Trophoblast cell (in vitro differentiated cells and primary cell): ENCODE data around the gene HPSE2.
"Not testable (repeated sequence)": the region's sequence is repeated elsewhere in the genome, so short reads cannot be mapped to it uniquely, and the experiment has no call there.

Source experiments
- DNase-seq, 2 donors: peaks; one replicate each; pipeline ENCODE4 v3.0.0-alpha.2; 2016
- H2AFZ ChIP-seq: 2 replicates; pipeline ENCODE4 v1.6.1; 2013; ENCODE audit warnings: low read length, moderate library complexity, mild to moderate bottlenecking; ENCODE audit not compliant: insufficient read depth, poor library complexity
- H2AK5ac ChIP-seq: 2 replicates; pipeline ENCODE4 v1.6.1; 2013; ENCODE audit warnings: mild to moderate bottlenecking, low read length
- H2BK120ac ChIP-seq: 2 replicates; pipeline ENCODE4 v1.6.1; 2013; ENCODE audit warnings: low read length, mild to moderate bottlenecking, moderate library complexity; ENCODE audit not compliant: insufficient read depth, poor library complexity
- H2BK12ac ChIP-seq: 2 replicates; pipeline ENCODE4 v1.6.1; 2013; ENCODE audit warnings: mild to moderate bottlenecking, low read length, moderate library complexity
- H2BK5ac ChIP-seq: 2 replicates; pipeline ENCODE4 v1.6.1; 2013; ENCODE audit warnings: low read length, low read depth, moderate library complexity, mild to moderate bottlenecking; ENCODE audit not compliant: poor library complexity
- H3K14ac ChIP-seq: 2 replicates; pipeline ENCODE4 v1.6.1; 2013; ENCODE audit warnings: mild to moderate bottlenecking, low read length
- H3K18ac ChIP-seq: 2 replicates; pipeline ENCODE4 v1.6.1; 2013; ENCODE audit warnings: mild to moderate bottlenecking, low read length
- H3K23ac ChIP-seq: 2 replicates; pipeline ENCODE4 v1.6.1; 2013; ENCODE audit warnings: low read length
- H3K27ac ChIP-seq: 2 replicates; pipeline ENCODE4 v1.5.1; 2013; ENCODE audit warnings: low read depth, mild to moderate bottlenecking, inconsistent platforms, low read length, moderate library complexity
- H3K27me3 ChIP-seq: 2 replicates; pipeline ENCODE4 v1.6.1; 2013; ENCODE audit warnings: inconsistent platforms, mild to moderate bottlenecking, low read length, moderate library complexity; ENCODE audit not compliant: insufficient read depth
- H3K36me3 ChIP-seq, 2 experiments: 1 replicate in 1 of 2; 2 replicates in 1 of 2; pipeline ENCODE4 v1.6.1; 2013; ENCODE audit warnings: low read length in 2 of 2, mild to moderate bottlenecking in 2 of 2, moderate library complexity in 1 of 2; ENCODE audit not compliant: insufficient read depth in 2 of 2, control insufficient read depth in 1 of 2
- H3K4ac ChIP-seq: 2 replicates; pipeline ENCODE4 v1.6.1; 2013; ENCODE audit warnings: low read depth, mild to moderate bottlenecking, low read length, moderate library complexity
- H3K4me1 ChIP-seq, 2 experiments: 1 replicate in 1 of 2; 2 replicates in 1 of 2; pipeline ENCODE4 v1.6.1; 2013; ENCODE audit warnings: low read length in 2 of 2, mild to moderate bottlenecking in 2 of 2, moderate library complexity in 1 of 2; ENCODE audit not compliant: insufficient read depth in 2 of 2, control insufficient read depth in 1 of 2
- H3K4me2 ChIP-seq: 2 replicates; pipeline ENCODE4 v1.6.1; 2013; ENCODE audit warnings: inconsistent platforms, mild to moderate bottlenecking, low read length, moderate library complexity
- H3K4me3 ChIP-seq: 2 replicates; pipeline ENCODE4 v1.5.1; 2013; ENCODE audit warnings: mild to moderate bottlenecking, low read depth, low read length, inconsistent platforms
- H3K79me1 ChIP-seq: one replicate; pipeline ENCODE4 v1.6.1; 2013; ENCODE audit warnings: low read length
- H3K79me2 ChIP-seq: 2 replicates; pipeline ENCODE4 v1.6.1; 2013; ENCODE audit warnings: low read length, mild to moderate bottlenecking; ENCODE audit not compliant: control insufficient read depth, insufficient read depth, poor library complexity
- H3K9ac ChIP-seq: 2 replicates; pipeline ENCODE4 v1.6.1; 2013; ENCODE audit warnings: mild to moderate bottlenecking, low read length
- H3K9me3 ChIP-seq: 2 replicates; pipeline ENCODE4 v1.6.1; 2013; ENCODE audit warnings: low read depth, mild to moderate bottlenecking, control low read depth, inconsistent platforms, low read length; ENCODE audit not compliant: insufficient read depth
- H4K12ac ChIP-seq: 2 replicates; pipeline ENCODE4 v1.6.1; 2013; ENCODE audit warnings: low read depth, mild to moderate bottlenecking, low read length, moderate library complexity
- H4K8ac ChIP-seq: 2 replicates; pipeline ENCODE4 v1.6.1; 2013; ENCODE audit warnings: low read depth, mild to moderate bottlenecking, low read length, moderate library complexity
- H4K91ac ChIP-seq: one replicate; pipeline ENCODE4 v1.6.1; 2013; ENCODE audit warnings: low read depth, mild to moderate bottlenecking, low read length, moderate library complexity
- WGBS: extraction: QIAGEN DNeasy Blood & Tissue Kit; methylation state at CpG from one replicate; pipeline ENCODE4 v1.1.7; 2013; ENCODE audit warnings: missing lambda C conversion rate; ENCODE audit not compliant: insufficient read length, insufficient coverage; ENCODE audit errors: extremely low coverage; 5-methylcytosine and 5-hydroxymethylcytosine counted together

Gene HPSE2

DNA sequence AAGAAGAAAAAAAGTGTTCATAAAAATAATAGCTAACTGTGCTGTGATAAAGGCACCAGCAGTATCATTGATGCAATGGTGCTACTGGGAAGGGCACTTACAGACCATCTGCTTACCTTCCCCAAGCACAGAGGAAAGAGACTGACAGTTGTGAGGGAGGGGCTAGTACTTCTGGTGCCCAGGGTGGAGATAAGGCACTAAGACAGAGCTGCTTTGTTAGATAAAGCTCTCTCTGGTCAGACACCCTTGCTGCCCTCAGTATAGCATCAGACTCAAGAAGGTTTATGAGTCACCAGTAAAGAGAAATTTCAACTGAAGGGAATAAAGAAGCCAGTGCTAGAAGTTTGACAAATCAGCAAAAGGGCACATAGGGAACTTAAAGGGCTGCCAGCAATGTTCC is 325.6 kb downstream of the HPSE2 start:
- Histone ChIP-seq H3K9me3 (no peaks in the 10 kb centered on the region), H3K4me1 (no peaks in the 10 kb centered on the region), H4K8ac (no peak overlapping the region), H2AK5ac (no peak overlapping the region), H3K14ac (no peak overlapping the region), H3K23ac (no peak overlapping the region), H4K91ac (no peak overlapping the region), H3K27me3 (no peaks in the 10 kb centered on the region), H3K4ac (no peak overlapping the region), H3K79me2 (no peaks in the 10 kb centered on the region), H3K4me2 (no peak overlapping the region), H3K9ac (no peak overlapping the region), H2BK12ac (no peak overlapping the region), H2BK5ac (no peak overlapping the region), H3K4me3 (no peak overlapping the region), H3K79me1 (no peaks in the 10 kb centered on the region), H4K12ac (no peak overlapping the region), H2AFZ (no peak overlapping the region), H3K36me3 (no peaks in the 10 kb centered on the region), H2BK120ac (no peak overlapping the region), H3K27ac (no peak overlapping the region), H3K18ac (no peak overlapping the region)
- DNase-seq = no peak

DNA sequence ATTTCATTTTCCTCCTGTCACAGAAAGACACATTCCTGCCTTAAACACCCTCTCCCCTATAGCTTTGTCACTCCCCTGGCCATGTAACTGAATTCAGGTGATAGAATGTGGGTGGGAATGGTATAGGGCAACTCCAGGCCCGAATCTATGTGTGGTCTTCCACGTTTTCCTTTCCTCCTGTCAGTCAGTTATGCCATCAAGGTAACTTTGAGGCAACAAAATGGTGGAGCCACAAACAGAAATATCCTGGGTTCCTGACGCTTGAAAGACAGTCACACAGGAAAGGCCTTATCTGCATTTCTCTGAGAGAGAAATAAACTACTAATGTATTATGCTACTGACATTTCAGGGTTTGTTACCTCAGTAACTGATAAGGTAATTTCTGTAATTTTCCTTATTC is 326.8 kb downstream of the HPSE2 start:
- no peak overlapping the region for H4K91ac ChIP-seq
- no peaks in the 10 kb centered on the region for H3K4me1 ChIP-seq
- H2AFZ ChIP-seq = no peak overlapping the region
- H3K4me2 ChIP-seq = no peak overlapping the region
- no peak overlapping the region for H2BK12ac ChIP-seq
- no peaks in the 10 kb centered on the region for H3K79me2 ChIP-seq
- no peak for DNase-seq
- no peak overlapping the region for H2AK5ac ChIP-seq
- no peak overlapping the region for H3K4ac ChIP-seq
- H3K36me3 ChIP-seq = no peaks in the 10 kb centered on the region
- no peak overlapping the region for H3K4me3 ChIP-seq
- no peak overlapping the region for H4K12ac ChIP-seq
- no peak overlapping the region for H3K27ac ChIP-seq
- H3K9ac ChIP-seq = no peak overlapping the region
- H3K18ac ChIP-seq = no peak overlapping the region
- H2BK120ac ChIP-seq = no peak overlapping the region
- no peak overlapping the region for H2BK5ac ChIP-seq
- no CpG with 5 or more reads among the region's 3 CpGs for WGBS
- no peaks in the 10 kb centered on the region for H3K27me3 ChIP-seq
- no peak overlapping the region for H3K23ac ChIP-seq
- H4K8ac ChIP-seq = no peak overlapping the region
- no peaks in the 10 kb centered on the region for H3K79me1 ChIP-seq
- no peaks in the 10 kb centered on the region for H3K9me3 ChIP-seq
- no peak overlapping the region for H3K14ac ChIP-seq

DNA sequence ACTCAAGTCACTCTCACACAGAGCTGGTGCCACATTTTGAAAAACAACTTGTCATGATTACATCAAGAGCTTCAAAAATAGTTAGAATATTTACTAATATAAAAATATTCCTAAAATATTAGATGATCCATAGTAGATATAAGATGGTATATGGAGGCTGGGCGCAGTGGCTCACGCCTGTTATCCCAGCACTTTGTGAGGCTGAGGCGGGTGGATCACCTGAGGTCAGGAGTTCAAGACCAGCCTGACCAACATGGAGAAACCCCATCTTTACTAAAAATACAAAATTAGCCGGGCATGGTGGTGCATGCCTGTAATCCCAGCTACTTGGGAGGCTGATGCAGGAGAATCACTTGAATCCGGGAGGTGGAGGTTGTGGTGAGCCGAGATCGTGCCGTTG is 327.4 kb downstream of the HPSE2 start:
- not testable (repeated sequence) for H2BK120ac ChIP-seq, H3K79me1 ChIP-seq, H3K27ac ChIP-seq, H4K8ac ChIP-seq, H3K4ac ChIP-seq, H3K4me3 ChIP-seq, H2AFZ ChIP-seq, H3K36me3 ChIP-seq, H4K91ac ChIP-seq, H3K79me2 ChIP-seq, H2BK5ac ChIP-seq, H3K18ac ChIP-seq, H2AK5ac ChIP-seq, H3K23ac ChIP-seq, H3K14ac ChIP-seq, H3K27me3 ChIP-seq, H3K9me3 ChIP-seq, H2BK12ac ChIP-seq, DNase-seq, H3K4me1 ChIP-seq, H3K4me2 ChIP-seq, H4K12ac ChIP-seq, H3K9ac ChIP-seq
- WGBS = no CpG with 5 or more reads among the region's 8 CpGs

DNA sequence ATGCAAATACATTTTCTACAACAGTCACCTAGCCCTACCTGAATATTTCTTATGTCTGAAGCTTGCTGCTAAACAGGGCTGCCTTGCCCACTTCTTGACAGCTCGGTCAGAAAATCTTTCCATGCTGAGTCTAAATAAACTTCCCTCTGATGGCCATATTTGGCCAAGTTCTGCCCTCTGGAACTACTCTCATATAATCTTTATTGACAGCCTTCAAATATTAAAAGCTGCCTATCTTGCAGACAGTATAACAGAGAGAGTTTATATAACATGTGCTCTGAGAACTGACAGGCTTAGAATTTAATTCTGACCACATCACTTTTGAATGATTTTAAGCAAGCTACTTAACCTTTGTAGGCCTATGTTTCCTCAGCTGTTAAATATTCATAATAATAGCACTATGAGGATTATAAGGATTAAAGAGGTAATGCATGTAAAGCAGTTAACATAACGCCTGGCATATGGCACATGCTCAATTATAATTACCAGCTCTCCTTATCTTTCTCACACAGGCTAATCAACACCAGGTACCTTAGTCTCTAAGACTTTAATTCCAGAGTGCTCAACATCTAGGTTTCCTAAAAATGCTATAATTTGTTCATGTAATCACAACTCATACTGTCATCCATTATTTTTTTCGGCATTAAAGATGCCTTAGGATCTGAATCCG is 334.1 kb downstream of the HPSE2 start:
- Histone ChIP-seq H2BK5ac (no peak overlapping the region), H2BK120ac (no peak overlapping the region), H3K4me3 (no peak overlapping the region), H3K4ac (no peak overlapping the region), H3K4me2 (no peak overlapping the region), H3K27me3 (no peaks in the 10 kb centered on the region), H3K79me2 (no peaks in the 10 kb centered on the region), H4K91ac (no peak overlapping the region), H3K27ac (no peak overlapping the region), H3K9ac (no peak overlapping the region), H2BK12ac (no peak overlapping the region), H3K18ac (no peak overlapping the region), H3K23ac (no peak overlapping the region), H3K4me1 (no peaks in the 10 kb centered on the region), H3K36me3 (no peaks in the 10 kb centered on the region), H4K8ac (no peak overlapping the region), H3K9me3 (no peaks in the 10 kb centered on the region), H3K79me1 (no peaks in the 10 kb centered on the region), H4K12ac (no peak overlapping the region), H3K14ac (no peak overlapping the region), H2AFZ (no peak overlapping the region), H2AK5ac (no peak overlapping the region)
- no peak for DNase-seq
- no CpG with 5 or more reads among the region's 4 CpGs for WGBS
